IMR-90 (cell line): ENCODE results near the gene ALPP. TPM values are rescaled to one million over a fixed set of nuclear protein-coding genes. Genes with fewer than 3 reads are reported as not detected.

Experiments
- ATAC-seq: fragments of 200-7000 bp; cut with Tn5 transposase; 2 replicates; pipeline ENCODE4 v1.9.1; 2020; ENCODE audit warnings: low read depth, mild to moderate bottlenecking, moderate library complexity
- BruUV-seq: library from RNA; stranded (reverse); fragments of 400-500 nt; replicated peaks from 2 replicates; lab custom pipeline; 2021; lab: Mats Ljungman, UMichigan
- CTCF ChIA-PET: fragments of 300-600 bp; formaldehyde crosslinking; extraction: SDS; loops from one replicate; lab custom pipeline; 2021; ENCODE audit warnings: antibody characterized with exemption; lab: Yijun Ruan, JAX
- POLR2A ChIA-PET: fragments of 300-600 bp; sonication (Branson Sonifier 250); formaldehyde crosslinking; loops from one replicate; lab custom pipeline; 2022; ENCODE audit warnings: antibody characterized with exemption; ENCODE audit not compliant: unreplicated experiment; lab: Charles Lee
- DNase-seq: peaks from one replicate; pipeline ENCODE4 v3.0.0; 2013
- H2AFZ ChIP-seq: replicated peaks from 2 replicates; pipeline ENCODE3; 2013; ENCODE audit warnings: low read length, mild to moderate bottlenecking; ENCODE audit not compliant: poor library complexity
- H2AK5ac ChIP-seq: 2 replicates; pipeline ENCODE4 v1.6.1; 2013; ENCODE audit warnings: low read depth, low read length, inconsistent platforms
- H2AK9ac ChIP-seq: replicated peaks from 2 replicates; pipeline ENCODE3; 2013; ENCODE audit warnings: mild to moderate bottlenecking, low read depth, low read length, moderate library complexity; ENCODE audit not compliant: poor library complexity
- H2BK120ac ChIP-seq: 2 replicates; pipeline ENCODE4 v1.6.1; 2013; ENCODE audit warnings: low read depth, low read length, inconsistent platforms
- H2BK15ac ChIP-seq: 3 replicates; pipeline ENCODE4 v1.6.1; 2013; ENCODE audit warnings: low read depth, low read length, inconsistent platforms
- H2BK20ac ChIP-seq: 2 replicates; pipeline ENCODE4 v1.6.1; 2013; ENCODE audit warnings: low read depth, mild to moderate bottlenecking, inconsistent platforms, low read length, moderate library complexity
- H2BK5ac ChIP-seq: 2 replicates; pipeline ENCODE4 v1.6.1; 2013; ENCODE audit warnings: mild to moderate bottlenecking, low read depth, low read length, inconsistent platforms; ENCODE audit not compliant: poor library complexity, severe bottlenecking
- H3K14ac ChIP-seq: replicated peaks from 2 replicates; pipeline ENCODE4 v1.6.1; 2013; ENCODE audit warnings: low read depth, low read length, inconsistent platforms
- H3K18ac ChIP-seq: 2 replicates; pipeline ENCODE4 v1.6.1; 2013; ENCODE audit warnings: low read depth, low read length, control low read depth
- H3K23ac ChIP-seq: 2 replicates; pipeline ENCODE4 v1.6.1; 2013; ENCODE audit warnings: low read depth, low read length, inconsistent platforms
- H3K27ac ChIP-seq: 2 replicates; pipeline ENCODE4 v1.5.1; 2013; ENCODE audit warnings: mild to moderate bottlenecking, control low read depth, low read length; ENCODE audit not compliant: insufficient read depth
- H3K27me3 ChIP-seq: 2 replicates; pipeline ENCODE4 v1.6.1; 2013; ENCODE audit warnings: low read length; ENCODE audit not compliant: control insufficient read depth, insufficient read depth
- H3K36me3 ChIP-seq: 2 replicates; pipeline ENCODE4 v1.6.1; 2013; ENCODE audit warnings: low read length, mixed read lengths; ENCODE audit not compliant: control insufficient read depth, insufficient read depth
- H3K4ac ChIP-seq: 2 replicates; pipeline ENCODE4 v1.6.1; 2013; ENCODE audit warnings: low read depth, low read length, inconsistent platforms
- H3K4me1 ChIP-seq: 2 replicates; pipeline ENCODE4 v1.6.1; 2013; ENCODE audit warnings: low read length, mixed read lengths; ENCODE audit not compliant: control insufficient read depth, insufficient read depth
- H3K4me2 ChIP-seq: 2 replicates; pipeline ENCODE4 v1.6.1; 2013; ENCODE audit warnings: low read depth, mild to moderate bottlenecking, control low read depth, low read length, moderate library complexity
- H3K4me3 ChIP-seq: 2 replicates; pipeline ENCODE4 v1.5.1; 2013; ENCODE audit warnings: low read depth, mild to moderate bottlenecking, control low read depth, low read length, moderate library complexity; ENCODE audit not compliant: insufficient read depth
- H3K56ac ChIP-seq: 2 replicates; pipeline ENCODE4 v1.6.1; 2013; ENCODE audit warnings: low read length, inconsistent platforms; ENCODE audit not compliant: insufficient read depth; ENCODE audit errors: extremely low read depth
- H3K79me1 ChIP-seq, 2 experiments: 2 replicates each; pipeline ENCODE4 v1.6.1; 2013; ENCODE audit warnings: low read length in 2 of 2, inconsistent platforms in 1 of 2, low read depth in 1 of 2
- H3K9ac ChIP-seq: 2 replicates; pipeline ENCODE4 v1.6.1; 2013; ENCODE audit warnings: low read depth, low read length, control low read depth
- H3K9me1 ChIP-seq: 2 replicates; pipeline ENCODE4 v1.6.1; 2013; ENCODE audit warnings: low read length, inconsistent platforms; ENCODE audit not compliant: insufficient read depth
- H3K9me3 ChIP-seq: 2 replicates; pipeline ENCODE4 v1.6.1; 2013; ENCODE audit warnings: low read length; ENCODE audit not compliant: control insufficient read depth, insufficient read depth
- H4K20me1 ChIP-seq: 2 replicates; pipeline ENCODE4 v1.6.1; 2013; ENCODE audit warnings: low read length, inconsistent platforms; ENCODE audit not compliant: insufficient read depth
- H4K5ac ChIP-seq: 2 replicates; pipeline ENCODE4 v1.6.1; 2013; ENCODE audit warnings: mild to moderate bottlenecking, low read depth, low read length, control low read depth
- H4K8ac ChIP-seq, 2 experiments: 2 replicates each; pipeline ENCODE4 v1.6.1; 2013; ENCODE audit warnings: low read depth in 2 of 2, low read length in 2 of 2, control low read depth in 1 of 2, inconsistent platforms in 1 of 2
- H4K91ac ChIP-seq: 2 replicates; pipeline ENCODE4 v1.6.1; 2013; ENCODE audit warnings: low read depth, low read length, inconsistent platforms; ENCODE audit not compliant: insufficient read depth
- RFX5 ChIP-seq: IDR thresholded peaks from 2 replicates; pipeline ENCODE4 v1.8.0; 2012; ENCODE audit warnings: low read depth, mild to moderate bottlenecking, low read length, moderate library complexity
- WGBS, 2 experiments: methylation state at CpG; one replicate each; pipeline versions ENCODE4 v1.1.5 to v1.1.7; 2013; ENCODE audit warnings: missing lambda C conversion rate in 2 of 2; ENCODE audit not compliant: insufficient read length in 1 of 2; ENCODE audit errors: extremely low coverage in 2 of 2; 5-methylcytosine and 5-hydroxymethylcytosine counted together
- dilution Hi-C: fragments of 300-500 bp; cut with HindIII; formaldehyde crosslinking; loops from one replicate; pipeline ENCODE4 v1.14.3; 2018; ENCODE audit warnings: low sequenced_read_pairs; ENCODE audit not compliant: unreplicated experiment
- in situ Hi-C: fragments of 300-500 bp; cut with MboI; formaldehyde crosslinking; loops from 3 replicates; pipeline ENCODE4 v1.14.3; 2019; ENCODE audit warnings: low sequenced_read_pairs, inconsistent platforms, mixed read lengths
- intact Hi-C: fragments of 100-400 bp; cut with micrococcal nuclease; formaldehyde crosslinking; loops from 2 replicates; pipeline ENCODE4 v1.10.0; 2022
- polyA plus RNA-seq, 3 experiments: library from polyadenylated mRNA; depleted of rRNA; stranded (reverse); fragments of >200 nt; gene quantifications; 2 replicates each; pipeline ENCODE4 v1.2.3, GENCODE V29; 2012; ENCODE audit warnings: low replicate concordance in 1 of 3
- total RNA-seq: library from RNA; depleted of rRNA; stranded (reverse); fragments of >200 nt; gene quantifications from 2 replicates; pipeline ENCODE4 v1.2.3, GENCODE V29; 2012

Gene ALPP
- total and polyA plus RNA-seq, 2 of the 4 experiments (the other 2 are of a cell fraction) = not detected

DNA sequence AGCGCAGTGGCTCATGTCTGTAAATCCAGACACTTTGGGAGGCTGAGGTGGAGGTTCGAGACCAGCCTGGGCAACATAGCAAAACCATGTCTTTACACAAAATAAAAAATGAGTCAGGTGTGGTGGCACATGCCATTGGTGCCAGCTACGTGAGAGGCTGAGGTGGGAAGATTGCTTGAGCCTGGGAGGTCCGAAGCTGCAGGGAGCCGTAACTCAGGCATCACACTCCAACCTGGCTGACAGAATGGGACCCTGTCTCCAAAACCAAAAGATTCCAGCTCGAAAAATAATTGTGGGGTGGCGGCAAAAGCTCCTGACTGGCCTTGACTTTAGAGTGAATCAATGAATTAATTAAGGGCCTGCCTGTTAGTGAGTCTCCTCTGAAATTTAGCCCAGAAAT is 1.2 kb upstream of the ALPP start:
- 20% methylated on average over 1 of the region's 7 CpGs; no CpG with 5 or more reads in 1 of the 2 experiments for WGBS, 2 experiments
- Histone ChIP-seq H3K23ac (no peak overlapping the region), H2AFZ (no peak overlapping the region), H3K4me3 (no peak overlapping the region), H4K5ac (no peak overlapping the region), H3K79me1 (no peaks in the 10 kb centered on the region), H3K14ac (no peak overlapping the region), H3K18ac (no peak overlapping the region), H3K9ac (no peak overlapping the region), H2AK9ac (no peak overlapping the region), H4K8ac (no peak overlapping the region), H2BK15ac (no peak overlapping the region), H3K56ac (no peak overlapping the region), H3K27ac (no peak overlapping the region), H3K27me3 (peaks cover 45% of the 10 kb centered on the region), H3K4ac (no peak overlapping the region), H4K20me1 (no peaks in the 10 kb centered on the region), H3K9me1 (no peaks in the 10 kb centered on the region), H3K4me1 (no peaks in the 10 kb centered on the region), H3K36me3 (no peaks in the 10 kb centered on the region), H2BK5ac (no peak overlapping the region), H4K91ac (no peak overlapping the region), H2BK120ac (no peak overlapping the region), H3K9me3 (no peaks in the 10 kb centered on the region), H3K4me2 (no peak overlapping the region), H2AK5ac (no peak overlapping the region), H2BK20ac (no peak overlapping the region)
- CTCF ChIA-PET = no interaction called here
- intact Hi-C loops (no loop called here), in situ Hi-C loops (no loop called here), dilution Hi-C loops (no loop called here)
- ATAC-seq (no peak), DNase-seq (no peak)
- no TSS peak for BruUV-seq
- TF ChIP-seq RFX5 = no peak
- POLR2A ChIA-PET = no interaction called here
